EH (cell line): ENCODE measurements around the gene JUP.

Experiments used
- DNase-seq: peaks from one replicate; pipeline ENCODE4 v3.0.0-alpha.2; 2015; ENCODE audit warnings: low read depth

Gene JUP

DNA sequence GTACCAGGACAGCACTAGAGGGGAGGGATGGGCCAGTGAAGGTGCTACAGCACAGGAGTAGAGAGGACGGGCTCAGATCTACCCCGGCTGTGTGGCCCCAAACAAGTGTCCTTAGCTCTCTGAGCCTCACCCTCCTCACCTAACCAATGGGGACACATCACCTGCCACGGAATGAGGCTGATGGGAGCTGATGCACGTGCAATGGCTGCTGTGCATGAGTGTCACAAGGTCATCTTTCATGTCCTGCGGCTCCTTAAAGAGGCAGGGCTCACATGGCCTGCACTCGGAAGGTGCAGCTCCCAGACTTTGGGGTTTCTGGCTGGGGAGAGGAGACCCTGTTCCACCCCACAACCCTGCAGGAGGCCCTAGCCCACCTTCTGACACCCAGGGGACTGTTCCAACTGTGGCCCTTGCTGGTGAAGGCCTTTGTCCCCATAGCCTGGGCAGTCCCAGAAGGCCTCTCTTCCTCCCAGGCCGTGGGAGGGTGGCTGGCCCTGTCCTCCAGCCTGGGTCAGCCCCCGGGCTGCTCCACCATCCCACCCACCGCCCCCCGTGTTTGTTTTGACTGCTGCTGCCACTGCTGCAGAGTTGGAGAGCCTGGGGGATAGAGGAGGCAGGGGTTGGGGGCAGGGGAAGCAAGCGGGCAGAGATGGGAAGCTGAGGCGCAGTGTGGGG is 62.6 kb downstream of the JUP start:
- DNase-seq = no peak

DNA sequence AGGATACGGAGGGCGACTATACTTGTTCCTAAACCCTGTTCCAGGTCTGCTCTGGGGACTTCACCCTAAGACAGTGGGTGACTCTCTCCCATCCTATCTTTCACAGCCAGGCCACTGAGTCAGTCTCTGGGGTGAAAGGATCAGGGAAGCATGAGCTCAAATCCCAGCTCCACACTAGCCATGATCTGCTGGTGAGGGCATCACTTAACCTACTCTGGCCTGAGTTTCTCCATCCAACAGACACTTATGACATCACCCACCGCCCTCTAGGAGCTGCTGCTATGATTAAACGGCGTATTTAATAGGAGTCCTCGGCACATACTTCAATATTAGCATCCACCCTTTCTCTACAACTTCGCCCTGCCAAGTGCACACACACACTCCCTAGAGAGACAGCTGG is 64.3 kb downstream of the JUP start:
- no peak for DNase-seq

DNA sequence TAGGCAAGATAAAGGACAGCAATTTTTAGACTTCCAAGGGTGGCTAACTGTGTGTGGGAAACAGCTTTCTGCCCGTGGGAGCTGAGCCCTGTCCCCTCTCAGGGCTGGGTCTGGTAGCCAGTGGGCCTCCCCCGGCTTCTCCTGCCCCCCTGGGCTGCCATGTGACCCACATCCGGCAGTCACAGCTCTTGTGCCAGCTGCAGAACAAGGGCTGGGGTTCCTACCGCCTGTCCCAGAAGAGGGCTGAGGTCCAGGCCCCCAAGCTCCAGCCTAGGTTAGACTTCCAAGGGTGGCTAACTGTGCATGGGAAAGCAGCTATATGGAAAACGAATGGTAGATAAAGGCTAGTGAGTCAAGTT is 68.2 kb downstream of the JUP start:
- no peak for DNase-seq

DNA sequence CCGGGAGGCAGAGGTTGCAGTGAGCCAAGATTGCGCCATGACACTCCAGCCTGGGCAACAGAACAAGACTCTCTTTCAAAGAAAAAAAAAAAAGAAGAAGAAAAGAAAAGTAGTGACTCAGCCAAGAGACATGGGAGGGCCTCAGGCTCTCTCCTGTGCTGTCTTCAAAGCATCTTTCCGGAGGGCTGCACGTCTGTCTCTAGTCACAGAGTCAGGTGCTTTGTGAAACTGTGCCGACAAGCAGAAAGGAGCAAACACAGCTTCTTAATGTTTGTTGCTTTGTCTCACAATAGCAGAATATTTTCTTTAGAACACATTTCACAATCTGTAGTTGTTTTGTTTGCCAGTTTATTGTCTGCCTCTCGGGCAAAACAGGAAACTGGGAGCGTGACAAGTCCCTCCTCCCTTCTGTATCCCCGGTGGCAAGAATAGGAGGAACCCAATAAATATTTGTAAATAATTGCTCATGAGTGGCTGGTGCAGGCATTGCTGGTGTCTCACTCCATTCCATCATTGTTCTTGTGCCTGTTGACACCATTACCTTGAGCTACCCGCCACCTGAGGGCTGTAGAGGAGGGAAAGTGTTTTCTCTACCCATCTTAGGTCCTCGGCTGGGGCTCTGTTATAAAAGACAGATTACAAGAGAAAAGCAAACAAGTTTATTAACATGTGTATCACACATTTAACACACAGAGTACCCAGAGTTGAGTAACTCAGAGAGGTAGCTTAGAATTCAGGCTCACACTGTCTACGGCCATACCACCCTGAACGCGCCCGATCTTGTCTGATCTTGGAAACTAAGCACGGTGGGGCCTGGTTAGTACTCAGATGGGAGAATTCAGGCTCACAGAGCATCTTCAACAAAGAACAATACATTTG is 68.9 kb downstream of the JUP start:
- peak; percentile 62 for DNase-seq

DNA sequence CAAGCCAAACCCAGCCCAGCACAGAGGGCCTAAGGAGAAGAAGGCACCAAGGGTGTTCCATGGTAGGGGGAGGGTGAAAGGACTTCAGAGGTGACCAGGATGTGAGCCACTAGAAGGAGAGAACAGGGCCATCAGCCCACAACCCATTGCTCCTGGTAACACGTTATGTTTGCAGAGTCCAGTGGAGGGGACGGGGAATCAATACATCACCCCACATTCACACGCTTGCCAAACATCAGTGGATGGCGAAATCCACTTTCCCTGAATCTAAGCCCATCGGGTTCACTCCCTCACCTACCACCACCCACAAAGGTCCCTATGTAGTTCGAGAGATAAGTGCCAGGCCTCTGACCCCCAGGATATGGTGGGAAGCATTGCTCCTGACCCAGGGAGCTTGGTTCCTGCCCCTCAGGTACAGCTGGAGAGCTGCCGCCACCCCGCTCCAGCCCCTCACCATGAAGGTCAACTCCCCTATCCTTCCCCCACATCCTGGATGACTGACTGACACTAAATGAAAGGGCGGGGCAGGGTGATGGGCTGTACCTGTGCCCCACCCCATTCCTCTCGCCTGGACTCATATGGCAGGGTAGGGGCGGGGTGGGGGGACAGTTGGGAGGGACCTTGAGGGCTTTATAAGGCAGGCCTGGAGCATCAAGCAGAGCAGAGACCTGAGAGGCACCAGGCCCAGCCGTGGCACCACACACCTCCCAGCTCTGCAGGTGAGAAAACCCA is 74.7 kb downstream of the JUP start, which contains the start of gene GAST:
GAST (plus strand) TSS at position 663 of the 732 bp plus-strand sequence. CDS start 3,106 bp downstream, outside the sequence.
- no peak for DNase-seq

DNA sequence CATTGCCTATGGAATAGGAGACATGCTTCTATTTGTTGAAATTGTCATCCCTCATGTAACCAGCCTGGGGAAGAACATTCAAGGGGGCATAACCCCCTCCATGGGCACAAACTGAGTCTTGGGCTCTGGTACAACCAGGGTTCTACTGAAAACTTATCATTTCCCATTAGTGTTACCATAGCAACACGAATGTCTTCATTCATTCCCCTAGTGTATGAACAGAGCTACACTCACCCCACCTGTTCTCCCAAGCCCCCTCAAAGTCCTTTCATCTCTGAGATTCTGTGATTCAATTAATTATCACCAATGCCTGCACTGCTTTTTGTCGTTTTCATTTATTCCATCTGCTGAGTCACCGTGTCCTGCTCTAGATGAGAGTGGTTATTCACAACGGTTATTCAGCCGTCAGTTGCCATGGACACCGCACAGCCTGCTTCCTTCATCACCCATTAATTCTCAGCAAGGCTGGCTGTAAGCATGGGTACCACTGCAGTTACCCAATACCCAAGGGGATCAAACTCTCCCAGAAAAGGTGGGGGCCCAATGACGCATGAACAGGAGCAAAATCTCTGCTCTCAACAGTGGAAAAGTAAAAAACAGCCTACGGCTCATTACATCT is 75.9 kb downstream of the JUP start:
- DNase-seq = peak; percentile 77

DNA sequence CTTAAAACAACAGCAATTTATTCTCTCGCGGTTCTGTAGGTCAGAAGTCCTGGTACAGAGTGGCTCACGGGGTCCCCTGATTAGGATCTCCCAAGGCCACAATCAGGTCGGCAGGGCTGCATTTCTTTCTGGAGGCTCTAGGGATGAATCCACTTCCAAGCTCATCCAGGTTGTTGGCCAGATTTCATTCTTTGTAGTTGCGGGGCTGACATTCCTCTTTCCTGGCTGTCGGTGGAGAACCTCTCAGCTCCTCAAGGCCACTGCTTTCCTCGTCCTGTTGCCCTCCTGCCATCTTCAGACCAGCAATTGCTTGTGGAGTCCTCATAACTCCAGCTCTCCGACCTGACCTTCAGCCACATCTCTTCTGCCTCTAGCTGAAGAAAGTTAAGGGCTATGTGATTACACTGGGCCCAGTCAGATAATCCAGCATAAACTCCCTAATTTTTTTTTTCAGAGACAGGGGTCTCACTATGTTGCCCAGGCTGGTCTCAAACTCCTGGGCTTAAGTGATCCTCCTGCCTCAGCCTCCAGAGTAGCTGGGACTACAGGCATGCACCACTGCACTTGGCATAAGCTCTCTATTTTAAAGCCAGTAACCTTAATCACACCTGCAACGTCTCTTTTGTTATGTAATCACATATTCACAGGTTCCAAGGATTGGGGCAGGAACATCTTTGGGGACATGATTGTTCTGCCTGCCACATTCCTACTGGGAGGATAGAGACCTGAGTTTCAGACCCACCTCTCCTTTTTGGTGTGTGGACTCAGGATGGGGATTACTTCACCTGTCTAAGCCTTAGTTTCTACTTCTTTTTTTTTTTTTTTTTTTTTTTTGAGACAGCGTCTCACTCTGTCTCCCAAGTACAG is 78.5 kb downstream of the JUP start:
- no peak for DNase-seq

DNA sequence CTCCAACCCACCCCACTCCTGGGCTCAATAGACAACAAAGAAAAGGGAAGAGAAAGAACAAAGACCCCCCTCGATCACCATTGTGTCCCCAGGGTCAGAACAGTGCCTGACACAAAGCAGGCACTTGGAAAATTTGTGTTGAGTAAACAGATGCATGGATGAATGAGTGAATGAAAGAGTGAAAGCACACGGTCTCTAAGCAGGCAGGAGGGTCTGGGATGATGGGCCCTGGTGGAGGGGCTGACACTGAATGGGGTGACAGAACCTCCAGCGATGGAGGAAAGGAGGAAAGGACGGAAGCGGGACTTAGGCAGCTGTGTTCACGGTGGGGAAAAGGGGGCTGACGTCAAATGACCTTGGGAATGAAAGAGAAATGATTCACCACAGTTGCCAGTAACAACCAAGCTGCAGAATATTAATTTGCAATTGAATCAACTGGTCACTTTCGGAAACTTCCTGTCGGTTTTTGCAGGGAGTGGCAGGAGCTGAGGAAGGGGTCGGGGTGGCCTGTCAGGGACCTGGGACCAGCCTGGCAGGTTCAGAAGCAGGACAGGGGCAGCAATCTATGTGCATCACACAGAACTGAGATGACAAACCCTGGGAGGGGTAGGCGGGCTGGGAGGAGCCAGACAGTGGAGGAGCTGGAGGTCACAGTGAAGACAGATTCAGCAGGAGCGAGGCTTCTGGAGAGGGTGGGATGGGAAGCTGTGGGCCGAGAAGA is 81.1 kb downstream of the JUP start:
- peak; percentile 22 for DNase-seq
